CD4-positive, CD25-positive, alpha-beta regulatory T cell (primary cell): ENCODE measurements around the gene ULK4. TPM values are rescaled to one million over a fixed set of nuclear protein-coding genes. Genes with fewer than 3 reads are reported as not detected.
A peak's percentile ranks its signal among the peaks of the same experiment; 100 is the strongest.
"Not testable (repeated sequence)": the region's sequence is repeated elsewhere in the genome, so short reads cannot be mapped to it uniquely, and the experiment has no call there.

Experiments
- ATAC-seq, 2 donors: fragments of 150-1000 bp; cut with Tn5 transposase; one replicate each; pipeline ENCODE4 v1.10.0; 2021; ENCODE audit warnings: low read depth in 2 of 2, moderate number of reproducible peaks in 2 of 2, moderate library complexity in 1 of 2
- DNase-seq, 3 donors: peaks; one replicate each; pipeline versions ENCODE4 v3.0.0 to v3.0.0-alpha.2; 2012 to 2022; ENCODE audit warnings: mixed read lengths in 1 of 3
- H3K27ac ChIP-seq: one replicate; pipeline ENCODE4 v1.7.0; 2013; ENCODE audit warnings: mild to moderate bottlenecking, low read length; ENCODE audit not compliant: insufficient read depth, poor library complexity, severe bottlenecking
- H3K27me3 ChIP-seq: one replicate; pipeline ENCODE4 v1.7.0; 2013; ENCODE audit warnings: low read length; ENCODE audit not compliant: control insufficient read depth, insufficient read depth
- H3K36me3 ChIP-seq: one replicate; pipeline ENCODE4 v1.7.0; 2013; ENCODE audit warnings: mild to moderate bottlenecking, low read length, moderate library complexity; ENCODE audit not compliant: control insufficient read depth, insufficient read depth
- H3K4me1 ChIP-seq: 2 replicates; pipeline ENCODE4 v1.7.0; 2013; ENCODE audit warnings: mild to moderate bottlenecking, low read length; ENCODE audit not compliant: insufficient read depth, control insufficient read depth, poor library complexity, severe bottlenecking
- H3K4me3 ChIP-seq: one replicate; pipeline ENCODE4 v1.7.0; 2013; ENCODE audit warnings: low read depth, mild to moderate bottlenecking, low read length, moderate library complexity
- H3K9me3 ChIP-seq, 2 experiments: 1 replicate in 1 of 2; 2 replicates in 1 of 2; pipeline ENCODE4 v1.7.0; 2013; ENCODE audit warnings: low read length in 2 of 2, mild to moderate bottlenecking in 1 of 2, moderate library complexity in 1 of 2; ENCODE audit not compliant: control insufficient read depth in 2 of 2
- H3K27ac Mint-ChIP-seq, 3 donors: one replicate each; pipeline ENCODE4 v1.8.0; 2020 to 2022; ENCODE audit warnings: mild to moderate bottlenecking in 3 of 3, mixed read lengths in 3 of 3, moderate library complexity in 2 of 3
- H3K27me3 Mint-ChIP-seq: one replicate; pipeline ENCODE4 v1.8.0; 2022; ENCODE audit warnings: mild to moderate bottlenecking, mixed read lengths
- H3K36me3 Mint-ChIP-seq: one replicate; pipeline ENCODE4 v1.8.0; 2020; ENCODE audit warnings: mixed read lengths
- H3K4me1 Mint-ChIP-seq, 4 donors: one replicate each; pipeline ENCODE4 v1.8.0; 2020 to 2022; ENCODE audit warnings: mixed read lengths in 4 of 4, mild to moderate bottlenecking in 1 of 4
- H3K4me3 Mint-ChIP-seq, 4 donors: one replicate each; pipeline ENCODE4 v1.8.0; 2020 to 2022; ENCODE audit warnings: mild to moderate bottlenecking in 4 of 4, mixed read lengths in 4 of 4, moderate library complexity in 3 of 4
- H3K9me3 Mint-ChIP-seq, 7 donors: one replicate each; pipeline ENCODE4 v1.8.0; 2020 to 2022; ENCODE audit warnings: mixed read lengths in 7 of 7, mild to moderate bottlenecking in 3 of 7, moderate library complexity in 2 of 7
- polyA plus RNA-seq, 4 donors: library from polyadenylated mRNA; unstranded; fragments of 300-500 nt; fragmentation: Illumina TruSeq; gene quantifications; one replicate each; pipeline ENCODE4 v1.2.3, GENCODE V29; 2021
- total RNA-seq: library from RNA; stranded (reverse); gene quantifications from one replicate; pipeline ENCODE4 v1.2.3, GENCODE V29; 2022

The ULK4 gene
- total and polyA plus RNA-seq, 5 donors from 2014 or later, result 9.3 to 27.2 (median 11.1) TPM

GRCh38 chr3:41565003-41565402, 396.9 kb downstream of the ULK4 start:
- H3K9me3 Mint-ChIP-seq, result peaks cover 0 to 3% (median 0%) of the 10 kb centered on the region in 7 donors
- no peaks in the 10 kb centered on the region for H3K36me3 ChIP-seq
- ATAC-seq, result no peak
- no peaks in the 10 kb centered on the region for H3K27me3 Mint-ChIP-seq
- H3K27ac Mint-ChIP-seq, result no peak overlapping the region
- no peak overlapping the region for H3K4me3 Mint-ChIP-seq
- H3K36me3 Mint-ChIP-seq, result peaks cover 5% of the 10 kb centered on the region
- H3K4me3 ChIP-seq, result no peak overlapping the region
- DNase-seq, result no peak
- no peaks in the 10 kb centered on the region for H3K4me1 Mint-ChIP-seq
- no peaks in the 10 kb centered on the region for H3K9me3 ChIP-seq
- H3K27ac ChIP-seq, result no peak overlapping the region
- H3K27me3 ChIP-seq, result no peaks in the 10 kb centered on the region
- no peaks in the 10 kb centered on the region for H3K4me1 ChIP-seq

GRCh38 chr3:41556245-41556644, 405.7 kb downstream of the ULK4 start:
- not testable (repeated sequence) for H3K27ac ChIP-seq, H3K4me3 Mint-ChIP-seq, H3K4me1 ChIP-seq, ATAC-seq, H3K27me3 ChIP-seq, H3K9me3 ChIP-seq, H3K4me3 ChIP-seq, H3K27ac Mint-ChIP-seq, H3K4me1 Mint-ChIP-seq, DNase-seq, H3K36me3 ChIP-seq, H3K36me3 Mint-ChIP-seq, H3K27me3 Mint-ChIP-seq
- peaks cover 0 to 13% (median 4%) of the 10 kb centered on the region in 7 donors for H3K9me3 Mint-ChIP-seq

GRCh38 chr3:41532976-41533375, 428.9 kb downstream of the ULK4 start:
- no peak overlapping the region for H3K4me3 Mint-ChIP-seq
- H3K27ac Mint-ChIP-seq, result no peak overlapping the region
- no peak for ATAC-seq
- no peak overlapping the region for H3K27ac ChIP-seq
- H3K9me3 ChIP-seq, result no peaks in the 10 kb centered on the region
- peaks cover 4% of the 10 kb centered on the region for H3K36me3 Mint-ChIP-seq
- H3K4me1 ChIP-seq, result no peaks in the 10 kb centered on the region
- H3K27me3 ChIP-seq, result no peaks in the 10 kb centered on the region
- peaks cover 0 to 2% (median 0%) of the 10 kb centered on the region in 7 donors for H3K9me3 Mint-ChIP-seq
- H3K4me3 ChIP-seq, result no peak overlapping the region
- H3K4me1 Mint-ChIP-seq, result no peaks in the 10 kb centered on the region
- no peaks in the 10 kb centered on the region for H3K36me3 ChIP-seq
- no peak for DNase-seq
- H3K27me3 Mint-ChIP-seq, result no peaks in the 10 kb centered on the region

GRCh38 chr3:41526995-41527573, 434.8 kb downstream of the ULK4 start:
- H3K4me3 ChIP-seq, result no peak overlapping the region
- H3K36me3 Mint-ChIP-seq, result no peaks in the 10 kb centered on the region
- H3K4me1 ChIP-seq, result no peaks in the 10 kb centered on the region
- no peaks in the 10 kb centered on the region for H3K36me3 ChIP-seq
- H3K4me1 Mint-ChIP-seq, result peaks cover 0 to 6% (median 2%) of the 10 kb centered on the region in 4 donors
- no peak overlapping the region for H3K27ac Mint-ChIP-seq
- H3K9me3 ChIP-seq, result no peaks in the 10 kb centered on the region
- peaks cover 0 to 2% (median 0%) of the 10 kb centered on the region in 7 donors for H3K9me3 Mint-ChIP-seq
- no peak for ATAC-seq
- no peaks in the 10 kb centered on the region for H3K27me3 Mint-ChIP-seq
- H3K4me3 Mint-ChIP-seq, result no peak overlapping the region
- no peak for DNase-seq
- H3K27ac ChIP-seq, result no peak overlapping the region
- H3K27me3 ChIP-seq, result no peaks in the 10 kb centered on the region

GRCh38 chr3:41525303-41526064, 436.4 kb downstream of the ULK4 start:
- H3K27ac ChIP-seq, result no peak overlapping the region
- H3K27me3 ChIP-seq, result no peaks in the 10 kb centered on the region
- no peaks in the 10 kb centered on the region for H3K9me3 ChIP-seq
- no peak overlapping the region for H3K4me3 ChIP-seq
- H3K27me3 Mint-ChIP-seq, result no peaks in the 10 kb centered on the region
- DNase-seq, result peak in 1 of 3 donors; percentile 10
- no peaks in the 10 kb centered on the region for H3K36me3 ChIP-seq
- no peak overlapping the region for H3K4me3 Mint-ChIP-seq
- no peaks in the 10 kb centered on the region for H3K36me3 Mint-ChIP-seq
- ATAC-seq, result no peak
- H3K4me1 ChIP-seq, result no peaks in the 10 kb centered on the region
- no peak overlapping the region for H3K27ac Mint-ChIP-seq
- H3K4me1 Mint-ChIP-seq, result peaks cover 0 to 6% (median 2%) of the 10 kb centered on the region in 4 donors
- H3K9me3 Mint-ChIP-seq, result peaks cover 0 to 2% (median 0%) of the 10 kb centered on the region in 7 donors

- Mint-ChIP-seq H3K27ac (no peak overlapping the region), H3K4me1 (peaks cover 0 to 6% (median 2%) of the 10 kb centered on the region in 4 donors), H3K9me3 (peaks cover 0 to 4% (median 0%) of the 10 kb centered on the region in 7 donors), H3K27me3 (no peaks in the 10 kb centered on the region), H3K36me3 (no peaks in the 10 kb centered on the region), H3K4me3 (no peak overlapping the region)
- Histone ChIP-seq H3K27ac (no peak overlapping the region), H3K4me3 (no peak overlapping the region), H3K36me3 (no peaks in the 10 kb centered on the region), H3K9me3 (no peaks in the 10 kb centered on the region), H3K4me1 (no peaks in the 10 kb centered on the region), H3K27me3 (no peaks in the 10 kb centered on the region)
- DNase-seq (no peak), ATAC-seq (no peak)
These were observed 438.0 kb downstream of the ULK4 start for GRCh38 chr3:41523897-41524296.

- H3K4me1 Mint-ChIP-seq, result peaks cover 0 to 6% (median 2%) of the 10 kb centered on the region in 4 donors
- no peak overlapping the region for H3K4me3 ChIP-seq
- H3K4me1 ChIP-seq, result no peaks in the 10 kb centered on the region
- no peak overlapping the region for H3K4me3 Mint-ChIP-seq
- no peak for ATAC-seq
- no peaks in the 10 kb centered on the region for H3K27me3 Mint-ChIP-seq
- DNase-seq, result peak in 1 of 3 donors; percentile 11
- H3K9me3 Mint-ChIP-seq, result peaks cover 0 to 4% (median 0%) of the 10 kb centered on the region in 7 donors
- H3K27ac Mint-ChIP-seq, result no peak overlapping the region
- H3K9me3 ChIP-seq, result no peaks in the 10 kb centered on the region
- no peaks in the 10 kb centered on the region for H3K36me3 ChIP-seq
- no peaks in the 10 kb centered on the region for H3K36me3 Mint-ChIP-seq
- H3K27ac ChIP-seq, result no peak overlapping the region
- no peaks in the 10 kb centered on the region for H3K27me3 ChIP-seq
These were observed 439.3 kb downstream of the ULK4 start for GRCh38 chr3:41522612-41523011.
